ENCODE measurements around the gene CDK14.

CDK14 gene

GRCh38 chr7:90603346-90603745 is 7.2 kb downstream of the CDK14 start:
- H3K4me1 ChIP-seq (ENCODE audit: insufficient read depth, low read length), result peaks cover 6% of the 10 kb centered on the region

GRCh38 chr7:90604383-90604782 is 8.3 kb downstream of the CDK14 start:
- Histone ChIP-seq H2AFZ (ENCODE audit: low read depth, low read length) (no peak overlapping the region), H3K4me3 (ENCODE audit: low read length) (no peak overlapping the region), H3K9me3 (ENCODE audit: low read length) (no peaks in the 10 kb centered on the region), H3K36me3 (ENCODE audit: insufficient read depth, low read length) (no peaks in the 10 kb centered on the region), H3K4me1 (ENCODE audit: insufficient read depth, low read length) (peaks cover 2% of the 10 kb centered on the region), H3K27me3 (ENCODE audit: insufficient read depth, low read length) (no peaks in the 10 kb centered on the region)

More at GRCh38 chr7:90603346-90603745, 7.2 kb downstream of the CDK14 start:
- H3K4me3 ChIP-seq (ENCODE audit: low read length), result no peak overlapping the region
- H3K9me3 ChIP-seq (ENCODE audit: low read length), result no peaks in the 10 kb centered on the region
- no peaks in the 10 kb centered on the region for H3K36me3 ChIP-seq (ENCODE audit: insufficient read depth, low read length)
- no peaks in the 10 kb centered on the region for H3K27me3 ChIP-seq (ENCODE audit: insufficient read depth, low read length)
- no peak overlapping the region for H2AFZ ChIP-seq (ENCODE audit: low read depth, low read length)

- H2AFZ ChIP-seq (ENCODE audit: low read depth, low read length), result no peak overlapping the region
- H3K9me3 ChIP-seq (ENCODE audit: low read length), result no peaks in the 10 kb centered on the region
- H3K4me3 ChIP-seq (ENCODE audit: low read length), result no peak overlapping the region
- no peaks in the 10 kb centered on the region for H3K36me3 ChIP-seq (ENCODE audit: insufficient read depth, low read length)
- peaks cover 2% of the 10 kb centered on the region for H3K4me1 ChIP-seq (ENCODE audit: insufficient read depth, low read length)
- no peaks in the 10 kb centered on the region for H3K27me3 ChIP-seq (ENCODE audit: insufficient read depth, low read length)
These were observed 8.9 kb downstream of the CDK14 start for GRCh38 chr7:90605055-90605454.

- Histone ChIP-seq H3K36me3 (ENCODE audit: insufficient read depth, low read length) (no peaks in the 10 kb centered on the region), H3K27me3 (ENCODE audit: insufficient read depth, low read length) (no peaks in the 10 kb centered on the region), H3K4me1 (ENCODE audit: insufficient read depth, low read length) (peaks cover 2% of the 10 kb centered on the region), H3K9me3 (ENCODE audit: low read length) (peaks cover 1% of the 10 kb centered on the region), H3K4me3 (ENCODE audit: low read length) (no peak overlapping the region), H2AFZ (ENCODE audit: low read depth, low read length) (no peak overlapping the region)
These were observed 11.1 kb downstream of the CDK14 start for GRCh38 chr7:90607196-90607595.

GRCh38 chr7:90610105-90610504 is 14.0 kb downstream of the CDK14 start:
- Histone ChIP-seq H3K9me3 (ENCODE audit: low read length) (peaks cover 1% of the 10 kb centered on the region), H3K4me1 (ENCODE audit: insufficient read depth, low read length) (peaks cover under 1% of the 10 kb centered on the region), H3K4me3 (ENCODE audit: low read length) (no peak overlapping the region), H2AFZ (ENCODE audit: low read depth, low read length) (no peak overlapping the region), H3K27me3 (ENCODE audit: insufficient read depth, low read length) (no peaks in the 10 kb centered on the region), H3K36me3 (ENCODE audit: insufficient read depth, low read length) (no peaks in the 10 kb centered on the region)

- Histone ChIP-seq H3K4me1 (ENCODE audit: insufficient read depth, low read length) (no peaks in the 10 kb centered on the region), H3K36me3 (ENCODE audit: insufficient read depth, low read length) (no peaks in the 10 kb centered on the region), H3K9me3 (ENCODE audit: low read length) (peaks cover 1% of the 10 kb centered on the region), H3K27me3 (ENCODE audit: insufficient read depth, low read length) (no peaks in the 10 kb centered on the region), H3K4me3 (ENCODE audit: low read length) (no peak overlapping the region), H2AFZ (ENCODE audit: low read depth, low read length) (no peak overlapping the region)
These were observed 15.0 kb downstream of the CDK14 start for GRCh38 chr7:90611115-90611514.

GRCh38 chr7:90613088-90613498 is 17.0 kb downstream of the CDK14 start:
- no peak overlapping the region for H3K4me3 ChIP-seq (ENCODE audit: low read length)
- H3K9me3 ChIP-seq (ENCODE audit: low read length), result peaks cover 1% of the 10 kb centered on the region
- H3K27me3 ChIP-seq (ENCODE audit: insufficient read depth, low read length), result no peaks in the 10 kb centered on the region

GRCh38 chr7:90617442-90617841 is 21.3 kb downstream of the CDK14 start:
- peaks cover 4% of the 10 kb centered on the region for H3K4me1 ChIP-seq (ENCODE audit: insufficient read depth, low read length)
- H3K9me3 ChIP-seq (ENCODE audit: low read length), result peaks cover 2% of the 10 kb centered on the region
- no peaks in the 10 kb centered on the region for H3K36me3 ChIP-seq (ENCODE audit: insufficient read depth, low read length)
- H2AFZ ChIP-seq (ENCODE audit: low read depth, low read length), result no peak overlapping the region
- H3K4me3 ChIP-seq (ENCODE audit: low read length), result no peak overlapping the region
- H3K27me3 ChIP-seq (ENCODE audit: insufficient read depth, low read length), result no peaks in the 10 kb centered on the region

More at GRCh38 chr7:90613088-90613498, 17.0 kb downstream of the CDK14 start:
- no peak overlapping the region for H2AFZ ChIP-seq (ENCODE audit: low read depth, low read length)
- H3K4me1 ChIP-seq (ENCODE audit: insufficient read depth, low read length), result no peaks in the 10 kb centered on the region
- H3K36me3 ChIP-seq (ENCODE audit: insufficient read depth, low read length), result no peaks in the 10 kb centered on the region

- peaks cover 17% of the 10 kb centered on the region for H3K4me1 ChIP-seq (ENCODE audit: insufficient read depth, low read length)
- no peak overlapping the region for H3K4me3 ChIP-seq (ENCODE audit: low read length)
- peaks cover 2% of the 10 kb centered on the region for H3K9me3 ChIP-seq (ENCODE audit: low read length)
- no peaks in the 10 kb centered on the region for H3K27me3 ChIP-seq (ENCODE audit: insufficient read depth, low read length)
- H2AFZ ChIP-seq (ENCODE audit: low read depth, low read length), result no peak overlapping the region
- H3K36me3 ChIP-seq (ENCODE audit: insufficient read depth, low read length), result no peaks in the 10 kb centered on the region
These were observed 22.8 kb downstream of the CDK14 start for GRCh38 chr7:90618876-90619275.

GRCh38 chr7:90621125-90621746 is 25.1 kb downstream of the CDK14 start:
- H3K9me3 ChIP-seq (ENCODE audit: low read length), result peaks cover 2% of the 10 kb centered on the region
- no peak overlapping the region for H2AFZ ChIP-seq (ENCODE audit: low read depth, low read length)
- no peaks in the 10 kb centered on the region for H3K36me3 ChIP-seq (ENCODE audit: insufficient read depth, low read length)
- H3K27me3 ChIP-seq (ENCODE audit: insufficient read depth, low read length), result no peaks in the 10 kb centered on the region
- H3K4me1 ChIP-seq (ENCODE audit: insufficient read depth, low read length), result peaks cover 40% of the 10 kb centered on the region
- H3K4me3 ChIP-seq (ENCODE audit: low read length), result no peak overlapping the region

- Histone ChIP-seq H3K4me3 (ENCODE audit: low read length) (no peak overlapping the region), H3K9me3 (ENCODE audit: low read length) (peaks cover 2% of the 10 kb centered on the region), H2AFZ (ENCODE audit: low read depth, low read length) (no peak overlapping the region), H3K4me1 (ENCODE audit: insufficient read depth, low read length) (peaks cover 43% of the 10 kb centered on the region), H3K27me3 (ENCODE audit: insufficient read depth, low read length) (no peaks in the 10 kb centered on the region), H3K36me3 (ENCODE audit: insufficient read depth, low read length) (no peaks in the 10 kb centered on the region)
These were observed 25.6 kb downstream of the CDK14 start for GRCh38 chr7:90621747-90622140.

GRCh38 chr7:90622670-90623069 is 26.5 kb downstream of the CDK14 start:
- Histone ChIP-seq H3K4me1 (ENCODE audit: insufficient read depth, low read length) (peaks cover 43% of the 10 kb centered on the region), H2AFZ (ENCODE audit: low read depth, low read length) (no peak overlapping the region), H3K36me3 (ENCODE audit: insufficient read depth, low read length) (no peaks in the 10 kb centered on the region), H3K9me3 (ENCODE audit: low read length) (peaks cover 2% of the 10 kb centered on the region), H3K4me3 (ENCODE audit: low read length) (no peak overlapping the region), H3K27me3 (ENCODE audit: insufficient read depth, low read length) (no peaks in the 10 kb centered on the region)

- peaks cover 43% of the 10 kb centered on the region for H3K4me1 ChIP-seq (ENCODE audit: insufficient read depth, low read length)
- H3K9me3 ChIP-seq (ENCODE audit: low read length), result peaks cover 2% of the 10 kb centered on the region
- no peaks in the 10 kb centered on the region for H3K36me3 ChIP-seq (ENCODE audit: insufficient read depth, low read length)
- no peak overlapping the region for H2AFZ ChIP-seq (ENCODE audit: low read depth, low read length)
- H3K4me3 ChIP-seq (ENCODE audit: low read length), result no peak overlapping the region
- H3K27me3 ChIP-seq (ENCODE audit: insufficient read depth, low read length), result no peaks in the 10 kb centered on the region
These were observed 28.2 kb downstream of the CDK14 start for GRCh38 chr7:90624225-90624911.

Data from neuron (in vitro differentiated cells).